HEK293 (cell line): ENCODE data around the gene MCUR1.

Experiments
- CTCF ChIA-PET: fragments of 350-600 bp; formaldehyde crosslinking; extraction: SDS; loops from one replicate; lab custom pipeline; 2021; ENCODE audit warnings: antibody characterized with exemption; lab: Yijun Ruan, JAX
- POLR2A ChIA-PET: fragments of 300-600 bp; formaldehyde crosslinking; extraction: SDS; loops from one replicate; lab custom pipeline; 2020; ENCODE audit warnings: antibody characterized with exemption, inconsistent platforms; lab: Yijun Ruan, JAX
- H3K27ac ChIP-seq: fragments of 200-500 bp; sonication (Bioruptor generic); 2 replicates; pipeline ENCODE4 v1.5.1; 2014; ENCODE audit warnings: low read depth, low read length, control low read depth, inconsistent platforms; ENCODE audit errors: extremely low read depth
- H3K36me3 ChIP-seq, 2 experiments: fragments of 200-500 bp in 1 of 2; sonication (Bioruptor generic) in 1 of 2; 1 replicate in 1 of 2; 2 replicates in 1 of 2; pipeline ENCODE4 v1.5.1; 2014 to 2017; ENCODE audit warnings: inconsistent platforms in 2 of 2, low read length in 2 of 2; ENCODE audit not compliant: control insufficient read depth in 2 of 2, insufficient read depth in 1 of 2
- H3K4me1 ChIP-seq: fragments of 200-500 bp; sonication (Bioruptor generic); 2 replicates; pipeline ENCODE4 v1.5.1; 2014; ENCODE audit warnings: mild to moderate bottlenecking, low read length, inconsistent platforms; ENCODE audit not compliant: control insufficient read depth, insufficient read depth
- H3K4me3 ChIP-seq: 2 replicates; pipeline ENCODE4 v1.5.1; 2011; ENCODE audit warnings: low read depth, mild to moderate bottlenecking, control low read depth, low read length, moderate library complexity
- H3K9me3 ChIP-seq: fragments of 200-500 bp; sonication (Bioruptor generic); 2 replicates; pipeline ENCODE4 v1.5.1; 2014; ENCODE audit warnings: low read depth, low read length, inconsistent platforms; ENCODE audit not compliant: control insufficient read depth, insufficient read depth
- KLF1 ChIP-seq: fragments of 450-650 bp; formaldehyde crosslinking; IDR thresholded peaks from 2 replicates; pipeline ENCODE4 v1.5.1; 2016; ENCODE audit warnings: missing biosample characterization, missing genetic modification characterization
- KLF16 ChIP-seq: fragments of 450-650 bp; formaldehyde crosslinking; IDR thresholded peaks from 2 replicates; pipeline ENCODE4 v1.5.1; 2017; ENCODE audit warnings: missing biosample characterization, missing genetic modification characterization
- YY1 ChIP-seq: fragments of 450-650 bp; formaldehyde crosslinking; IDR thresholded peaks from 2 replicates; pipeline ENCODE4 v1.5.1; 2018; ENCODE audit warnings: missing biosample characterization, missing genetic modification characterization
- ZNF214 ChIP-seq: fragments of 450-650 bp; formaldehyde crosslinking; IDR thresholded peaks from 2 replicates; pipeline ENCODE4 v1.5.1; 2017; ENCODE audit warnings: missing biosample characterization, mild to moderate bottlenecking, missing genetic modification characterization, borderline replicate concordance
- ZNF221 ChIP-seq: fragments of 450-650 bp; formaldehyde crosslinking; IDR thresholded peaks from 2 replicates; pipeline ENCODE4 v1.5.1; 2017; ENCODE audit warnings: missing biosample characterization, missing genetic modification characterization, borderline replicate concordance
- ZNF248 ChIP-seq: fragments of 450-650 bp; formaldehyde crosslinking; IDR thresholded peaks from 2 replicates; pipeline ENCODE4 v1.5.1; 2017; ENCODE audit warnings: missing biosample characterization, missing genetic modification characterization
- ZNF292 ChIP-seq: fragments of 450-650 bp; formaldehyde crosslinking; IDR thresholded peaks from 2 replicates; pipeline ENCODE4 v1.5.1; 2016; ENCODE audit warnings: low read depth, missing biosample characterization, missing genetic modification characterization, borderline replicate concordance
- ZNF48 ChIP-seq: fragments of 450-650 bp; formaldehyde crosslinking; IDR thresholded peaks from 2 replicates; pipeline ENCODE4 v1.5.1; 2016; ENCODE audit warnings: missing biosample characterization, missing genetic modification characterization
- ZNF843 ChIP-seq: fragments of 450-650 bp; formaldehyde crosslinking; IDR thresholded peaks from 2 replicates; pipeline ENCODE4 v1.5.1; 2016; ENCODE audit warnings: missing biosample characterization, missing genetic modification characterization
- TF ChIP-seq, protein P1 (sequence below): fragments of 450-650 bp; formaldehyde crosslinking; IDR thresholded peaks from 2 replicates; pipeline ENCODE4 v1.5.1; 2016; ENCODE audit warnings: missing biosample characterization, missing genetic modification characterization, low read depth
- TF ChIP-seq, protein P2 (sequence below): fragments of 450-650 bp; formaldehyde crosslinking; IDR thresholded peaks from 2 replicates; pipeline ENCODE4 v1.5.1; 2016; ENCODE audit warnings: missing biosample characterization, missing genetic modification characterization
- TF ChIP-seq, protein P3 (sequence below): fragments of 450-650 bp; formaldehyde crosslinking; IDR thresholded peaks from 2 replicates; pipeline ENCODE4 v1.5.1; 2016; ENCODE audit warnings: missing biosample characterization, missing genetic modification characterization
- TF ChIP-seq, protein P4 (sequence below): IDR thresholded peaks from 2 replicates; pipeline ENCODE4 v1.6.1; 2011; ENCODE audit warnings: mild to moderate bottlenecking, low read depth, low read length, borderline replicate concordance
- TF ChIP-seq, protein P5 (sequence below): fragments of 450-650 bp; formaldehyde crosslinking; IDR thresholded peaks from 2 replicates; pipeline ENCODE4 v1.5.1; 2016; ENCODE audit warnings: missing biosample characterization, missing genetic modification characterization
- TF ChIP-seq, protein P6 (sequence below): fragments of 450-650 bp; formaldehyde crosslinking; IDR thresholded peaks from 2 replicates; pipeline ENCODE4 v1.5.1; 2017; ENCODE audit warnings: missing biosample characterization, mild to moderate bottlenecking, missing genetic modification characterization, moderate library complexity

The MCUR1 gene

DNA sequence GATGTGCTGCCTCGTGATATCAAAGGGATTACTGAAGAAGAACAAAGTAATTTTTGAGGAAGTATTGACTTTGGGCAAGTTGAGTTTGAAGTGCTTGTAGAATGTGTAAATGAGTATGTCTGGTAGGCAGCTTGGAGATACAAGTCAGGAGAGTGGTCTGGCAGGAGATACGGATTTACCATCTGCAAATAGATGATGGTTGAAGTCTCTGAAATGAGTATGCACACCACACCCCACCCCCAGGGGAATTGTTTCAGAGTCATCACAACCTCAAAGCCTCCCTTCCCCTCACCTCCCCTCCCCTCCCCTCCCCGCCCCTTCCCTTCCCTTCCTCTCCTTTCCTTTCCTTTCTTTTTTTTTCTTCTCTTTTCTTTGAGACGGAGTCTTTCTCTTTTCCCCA is 16.4 kb upstream of the MCUR1 start:
- no peak overlapping the region for H3K27ac ChIP-seq
- no peak for TF ChIP-seq KLF1 (tag by site-specific recombination)
- no peak for TF ChIP-seq ZNF248
- TF ChIP-seq KLF16 (tag by site-specific recombination) = no peak
- no peak for TF ChIP-seq ZNF292 (tag by site-specific recombination)
- TF ChIP-seq ZNF214 (tag by site-specific recombination) = no peak
- TF ChIP-seq, protein P1, sequence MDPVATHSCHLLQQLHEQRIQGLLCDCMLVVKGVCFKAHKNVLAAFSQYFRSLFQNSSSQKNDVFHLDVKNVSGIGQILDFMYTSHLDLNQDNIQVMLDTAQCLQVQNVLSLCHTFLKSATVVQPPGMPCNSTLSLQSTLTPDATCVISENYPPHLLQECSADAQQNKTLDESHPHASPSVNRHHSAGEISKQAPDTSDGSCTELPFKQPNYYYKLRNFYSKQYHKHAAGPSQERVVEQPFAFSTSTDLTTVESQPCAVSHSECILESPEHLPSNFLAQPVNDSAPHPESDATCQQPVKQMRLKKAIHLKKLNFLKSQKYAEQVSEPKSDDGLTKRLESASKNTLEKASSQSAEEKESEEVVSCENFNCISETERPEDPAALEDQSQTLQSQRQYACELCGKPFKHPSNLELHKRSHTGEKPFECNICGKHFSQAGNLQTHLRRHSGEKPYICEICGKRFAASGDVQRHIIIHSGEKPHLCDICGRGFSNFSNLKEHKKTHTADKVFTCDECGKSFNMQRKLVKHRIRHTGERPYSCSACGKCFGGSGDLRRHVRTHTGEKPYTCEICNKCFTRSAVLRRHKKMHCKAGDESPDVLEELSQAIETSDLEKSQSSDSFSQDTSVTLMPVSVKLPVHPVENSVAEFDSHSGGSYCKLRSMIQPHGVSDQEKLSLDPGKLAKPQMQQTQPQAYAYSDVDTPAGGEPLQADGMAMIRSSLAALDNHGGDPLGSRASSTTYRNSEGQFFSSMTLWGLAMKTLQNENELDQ (tag by site-specific recombination) = no peak
- TF ChIP-seq, protein P2, sequence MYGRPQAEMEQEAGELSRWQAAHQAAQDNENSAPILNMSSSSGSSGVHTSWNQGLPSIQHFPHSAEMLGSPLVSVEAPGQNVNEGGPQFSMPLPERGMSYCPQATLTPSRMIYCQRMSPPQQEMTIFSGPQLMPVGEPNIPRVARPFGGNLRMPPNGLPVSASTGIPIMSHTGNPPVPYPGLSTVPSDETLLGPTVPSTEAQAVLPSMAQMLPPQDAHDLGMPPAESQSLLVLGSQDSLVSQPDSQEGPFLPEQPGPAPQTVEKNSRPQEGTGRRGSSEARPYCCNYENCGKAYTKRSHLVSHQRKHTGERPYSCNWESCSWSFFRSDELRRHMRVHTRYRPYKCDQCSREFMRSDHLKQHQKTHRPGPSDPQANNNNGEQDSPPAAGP (tag by site-specific recombination) = no peak
- TF ChIP-seq ZNF48 (tag by site-specific recombination) = no peak
- TF ChIP-seq, protein P3, sequence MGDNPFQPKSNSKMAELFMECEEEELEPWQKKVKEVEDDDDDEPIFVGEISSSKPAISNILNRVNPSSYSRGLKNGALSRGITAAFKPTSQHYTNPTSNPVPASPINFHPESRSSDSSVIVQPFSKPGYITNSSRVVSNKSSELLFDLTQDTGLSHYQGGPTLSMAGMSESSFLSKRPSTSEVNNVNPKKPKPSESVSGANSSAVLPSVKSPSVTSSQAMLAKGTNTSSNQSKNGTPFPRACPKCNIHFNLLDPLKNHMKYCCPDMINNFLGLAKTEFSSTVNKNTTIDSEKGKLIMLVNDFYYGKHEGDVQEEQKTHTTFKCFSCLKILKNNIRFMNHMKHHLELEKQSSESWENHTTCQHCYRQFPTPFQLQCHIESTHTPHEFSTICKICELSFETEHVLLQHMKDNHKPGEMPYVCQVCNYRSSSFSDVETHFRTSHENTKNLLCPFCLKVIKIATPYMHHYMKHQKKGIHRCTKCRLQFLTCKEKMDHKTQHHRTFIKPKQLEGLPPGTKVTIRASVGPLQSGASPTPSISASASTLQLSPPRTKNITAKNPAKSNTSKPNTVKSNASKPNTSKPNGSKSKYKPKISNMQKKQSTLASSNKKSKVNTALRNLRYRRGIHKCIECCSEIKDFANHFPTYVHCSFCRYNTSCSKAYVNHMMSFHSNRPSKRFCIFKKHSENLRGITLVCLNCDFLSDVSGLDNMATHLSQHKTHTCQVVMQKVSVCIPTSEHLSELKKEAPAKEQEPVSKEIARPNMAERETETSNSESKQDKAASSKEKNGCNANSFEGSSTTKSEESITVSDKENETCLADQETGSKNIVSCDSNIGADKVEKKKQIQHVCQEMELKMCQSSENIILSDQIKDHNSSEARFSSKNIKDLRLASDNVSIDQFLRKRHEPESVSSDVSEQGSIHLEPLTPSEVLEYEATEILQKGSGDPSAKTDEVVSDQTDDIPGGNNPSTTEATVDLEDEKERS (tag by site-specific recombination) = no peak
- TF ChIP-seq, protein P4, sequence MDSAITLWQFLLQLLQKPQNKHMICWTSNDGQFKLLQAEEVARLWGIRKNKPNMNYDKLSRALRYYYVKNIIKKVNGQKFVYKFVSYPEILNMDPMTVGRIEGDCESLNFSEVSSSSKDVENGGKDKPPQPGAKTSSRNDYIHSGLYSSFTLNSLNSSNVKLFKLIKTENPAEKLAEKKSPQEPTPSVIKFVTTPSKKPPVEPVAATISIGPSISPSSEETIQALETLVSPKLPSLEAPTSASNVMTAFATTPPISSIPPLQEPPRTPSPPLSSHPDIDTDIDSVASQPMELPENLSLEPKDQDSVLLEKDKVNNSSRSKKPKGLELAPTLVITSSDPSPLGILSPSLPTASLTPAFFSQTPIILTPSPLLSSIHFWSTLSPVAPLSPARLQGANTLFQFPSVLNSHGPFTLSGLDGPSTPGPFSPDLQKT = no peak
- TF ChIP-seq, protein P5, sequence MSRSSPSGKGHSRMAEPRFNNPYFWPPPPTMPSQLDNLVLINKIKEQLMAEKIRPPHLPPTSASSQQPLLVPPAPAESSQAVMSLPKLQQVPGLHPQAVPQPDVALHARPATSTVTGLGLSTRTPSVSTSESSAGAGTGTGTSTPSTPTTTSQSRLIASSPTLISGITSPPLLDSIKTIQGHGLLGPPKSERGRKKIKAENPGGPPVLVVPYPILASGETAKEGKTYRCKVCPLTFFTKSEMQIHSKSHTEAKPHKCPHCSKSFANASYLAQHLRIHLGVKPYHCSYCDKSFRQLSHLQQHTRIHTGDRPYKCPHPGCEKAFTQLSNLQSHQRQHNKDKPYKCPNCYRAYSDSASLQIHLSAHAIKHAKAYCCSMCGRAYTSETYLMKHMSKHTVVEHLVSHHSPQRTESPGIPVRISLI = no peak
- TF ChIP-seq ZNF221 (tag by site-specific recombination) = no peak
- TF ChIP-seq, protein P6, sequence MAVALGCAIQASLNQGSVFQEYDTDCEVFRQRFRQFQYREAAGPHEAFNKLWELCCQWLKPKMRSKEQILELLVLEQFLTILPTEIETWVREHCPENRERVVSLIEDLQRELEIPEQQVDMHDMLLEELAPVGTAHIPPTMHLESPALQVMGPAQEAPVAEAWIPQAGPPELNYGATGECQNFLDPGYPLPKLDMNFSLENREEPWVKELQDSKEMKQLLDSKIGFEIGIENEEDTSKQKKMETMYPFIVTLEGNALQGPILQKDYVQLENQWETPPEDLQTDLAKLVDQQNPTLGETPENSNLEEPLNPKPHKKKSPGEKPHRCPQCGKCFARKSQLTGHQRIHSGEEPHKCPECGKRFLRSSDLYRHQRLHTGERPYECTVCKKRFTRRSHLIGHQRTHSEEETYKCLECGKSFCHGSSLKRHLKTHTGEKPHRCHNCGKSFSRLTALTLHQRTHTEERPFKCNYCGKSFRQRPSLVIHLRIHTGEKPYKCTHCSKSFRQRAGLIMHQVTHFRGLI (tag by site-specific recombination) = no peak
- no peak for TF ChIP-seq YY1 (tag by site-specific recombination)
- no peak for TF ChIP-seq ZNF843 (tag by site-specific recombination)
- TF ChIP-seq, all 188 proteins: peak for 0
- H3K9me3 ChIP-seq = no peaks in the 10 kb centered on the region
- no peaks in the 10 kb centered on the region for H3K36me3 ChIP-seq
- H3K4me3 ChIP-seq = no peak overlapping the region
- ChIA-PET CTCF (interaction anchor here (0.6 to 1.6 kb wide), 3 partner anchors 20 to 43 kb away, joined by 3 to 6 read pairs (median 3); no protein-coding TSS in a partner anchor), POLR2A (interaction anchor here (0.6 to 1.4 kb wide), 2 partner anchors 13 to 16 kb away, joined by 3 read pairs; partner anchors contain the start of gene MCUR1)
- H3K4me1 ChIP-seq = no peaks in the 10 kb centered on the region
